ENCODE results near the gene CHRNA5.

- TF ChIP-seq, protein P1, sequence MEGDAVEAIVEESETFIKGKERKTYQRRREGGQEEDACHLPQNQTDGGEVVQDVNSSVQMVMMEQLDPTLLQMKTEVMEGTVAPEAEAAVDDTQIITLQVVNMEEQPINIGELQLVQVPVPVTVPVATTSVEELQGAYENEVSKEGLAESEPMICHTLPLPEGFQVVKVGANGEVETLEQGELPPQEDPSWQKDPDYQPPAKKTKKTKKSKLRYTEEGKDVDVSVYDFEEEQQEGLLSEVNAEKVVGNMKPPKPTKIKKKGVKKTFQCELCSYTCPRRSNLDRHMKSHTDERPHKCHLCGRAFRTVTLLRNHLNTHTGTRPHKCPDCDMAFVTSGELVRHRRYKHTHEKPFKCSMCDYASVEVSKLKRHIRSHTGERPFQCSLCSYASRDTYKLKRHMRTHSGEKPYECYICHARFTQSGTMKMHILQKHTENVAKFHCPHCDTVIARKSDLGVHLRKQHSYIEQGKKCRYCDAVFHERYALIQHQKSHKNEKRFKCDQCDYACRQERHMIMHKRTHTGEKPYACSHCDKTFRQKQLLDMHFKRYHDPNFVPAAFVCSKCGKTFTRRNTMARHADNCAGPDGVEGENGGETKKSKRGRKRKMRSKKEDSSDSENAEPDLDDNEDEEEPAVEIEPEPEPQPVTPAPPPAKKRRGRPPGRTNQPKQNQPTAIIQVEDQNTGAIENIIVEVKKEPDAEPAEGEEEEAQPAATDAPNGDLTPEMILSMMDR (conservative IDR thresholded peaks at IDR 0.05) = no peak
- no peak for TF ChIP-seq ZFX (IDR thresholded peaks at IDR 0.05)
Observed at GRCh38 chr15:78623786-78624497, 58.6 kb downstream of the CHRNA5 start.
